Measurements from ENCODE around the gene CEP112.
"Not testable (repeated sequence)": the region's sequence is repeated elsewhere in the genome, so short reads cannot be mapped to it uniquely, and the experiment has no call there.

Gene CEP112

GRCh38 chr17:65712383-65713267 lies 479.3 kb downstream of the CEP112 start:
- peak in 1 of 2 experiments; percentile 5 for DNase-seq

GRCh38 chr17:65711671-65712276 lies 480.2 kb downstream of the CEP112 start:
- no peak for DNase-seq

- no peak for DNase-seq
Observed at GRCh38 chr17:65707780-65708179, 484.2 kb downstream of the CEP112 start.

- DNase-seq = no peak
Observed at GRCh38 chr17:65704731-65705130, 487.2 kb downstream of the CEP112 start.

GRCh38 chr17:65703891-65704290 lies 488.0 kb downstream of the CEP112 start:
- no peak for DNase-seq

- DNase-seq = no peak
Observed at GRCh38 chr17:65699459-65699858, 492.5 kb downstream of the CEP112 start.

GRCh38 chr17:65698381-65699061 lies 493.4 kb downstream of the CEP112 start:
- no peak for DNase-seq

- no peak for DNase-seq
Observed at GRCh38 chr17:65697661-65698060, 494.3 kb downstream of the CEP112 start.

- no peak for DNase-seq
Observed at GRCh38 chr17:65696739-65697394, 495.1 kb downstream of the CEP112 start.

- no peak for DNase-seq
Observed at GRCh38 chr17:65694601-65695000, 497.3 kb downstream of the CEP112 start.

- DNase-seq = no peak
Observed at GRCh38 chr17:65690626-65691310, 501.2 kb downstream of the CEP112 start.

GRCh38 chr17:65688307-65688706 lies 503.6 kb downstream of the CEP112 start:
- DNase-seq = no peak

GRCh38 chr17:65685110-65685509 lies 506.8 kb downstream of the CEP112 start:
- no peak for DNase-seq

GRCh38 chr17:65684631-65685030 lies 507.3 kb downstream of the CEP112 start:
- no peak for DNase-seq

- DNase-seq = no peak
Observed at GRCh38 chr17:65683428-65683827, 508.5 kb downstream of the CEP112 start.

- DNase-seq = not testable (repeated sequence)
Observed at GRCh38 chr17:65681763-65682162, 510.2 kb downstream of the CEP112 start.

GRCh38 chr17:65679165-65679845 lies 512.6 kb downstream of the CEP112 start:
- no peak for DNase-seq

GRCh38 chr17:65678546-65678945 lies 513.4 kb downstream of the CEP112 start:
- no peak for DNase-seq

- DNase-seq = no peak
Observed at GRCh38 chr17:65677932-65678331, 514.0 kb downstream of the CEP112 start.

- DNase-seq = no peak
Observed at GRCh38 chr17:65674246-65675045, 517.5 kb downstream of the CEP112 start.
